NCI-H1694 treated with DMSO at 0.1 percent for 48 hours (cell line): ENCODE measurements around the gene RUNX3.

Experiments
- DNase-seq: peaks from one replicate; lab custom pipeline; 2025; lab: John Stamatoyannopoulos, UW

The RUNX3 gene

GRCh38 chr1:24963099-24963872 lies 33.2 kb upstream of the RUNX3 start:
- DNase-seq, result no peak

GRCh38 chr1:24961961-24962861 lies 32.1 kb upstream of the RUNX3 start:
- no peak for DNase-seq

- DNase-seq, result no peak
Measured at GRCh38 chr1:24961334-24961733, 31.3 kb upstream of the RUNX3 start.

- DNase-seq, result no peak
Measured at GRCh38 chr1:24960071-24960801, 30.2 kb upstream of the RUNX3 start.

GRCh38 chr1:24959623-24959975 lies 29.5 kb upstream of the RUNX3 start:
- DNase-seq, result no peak

- DNase-seq, result no peak
Measured at GRCh38 chr1:24958766-24959622, 28.9 kb upstream of the RUNX3 start.

- DNase-seq, result no peak
Measured at GRCh38 chr1:24957808-24958752, 28.0 kb upstream of the RUNX3 start.

GRCh38 chr1:24957016-24957807 lies 27.1 kb upstream of the RUNX3 start:
- DNase-seq, result no peak

- no peak for DNase-seq
Measured at GRCh38 chr1:24955779-24956365, 25.8 kb upstream of the RUNX3 start.

- DNase-seq, result no peak
Measured at GRCh38 chr1:24955161-24955560, 25.1 kb upstream of the RUNX3 start.

- DNase-seq, result no peak
Measured at GRCh38 chr1:24954631-24955030, 24.6 kb upstream of the RUNX3 start.

- no peak for DNase-seq
Measured at GRCh38 chr1:24954022-24954421, 23.9 kb upstream of the RUNX3 start.

- DNase-seq, result no peak
Measured at GRCh38 chr1:24952413-24952841, 22.4 kb upstream of the RUNX3 start.

- no peak for DNase-seq
Measured at GRCh38 chr1:24951810-24952412, 21.8 kb upstream of the RUNX3 start.

- DNase-seq, result no peak
Measured at GRCh38 chr1:24951337-24951736, 21.3 kb upstream of the RUNX3 start.

- DNase-seq, result no peak
Measured at GRCh38 chr1:24949331-24949881, 19.3 kb upstream of the RUNX3 start.

- no peak for DNase-seq
Measured at GRCh38 chr1:24948079-24948827, 18.2 kb upstream of the RUNX3 start.
